ENCODE data around the gene MAPK8IP1. TPM values are rescaled to one million over a fixed set of nuclear protein-coding genes. Genes with fewer than 3 reads are reported as not detected.
A peak's percentile ranks its signal among the peaks of the same experiment; 100 is the strongest.

MAPK8IP1 gene
- total RNA-seq, 1 donor from 2014 or later, result 3.7 TPM

GRCh38 chr11:45894555-45895247 lies 9.2 kb downstream of the MAPK8IP1 start:
- Mint-ChIP-seq H3K4me3 (peak overlapping the region; percentile 10), H3K9me3 (no peaks in the 10 kb centered on the region), H3K27me3 (ENCODE audit: insufficient read depth, low read depth) (peaks cover 8% of the 10 kb centered on the region), H3K4me1 (peaks cover 29% of the 10 kb centered on the region), H3K27ac (no peak overlapping the region), H3K36me3 (no peaks in the 10 kb centered on the region)
- H4K20me1 ChIP-seq (ENCODE audit: low read depth), result peaks cover 35% of the 10 kb centered on the region
- no peaks in the 10 kb centered on the region for H3K36me3 ChIP-seq
- H3K9ac ChIP-seq, result no peak overlapping the region
- peaks cover 24% of the 10 kb centered on the region for H3F3A ChIP-seq (ENCODE audit: low read depth)
- no peak overlapping the region for H3K4me2 ChIP-seq
- H3K27ac ChIP-seq, result no peak overlapping the region
- no peaks in the 10 kb centered on the region for H3K79me2 ChIP-seq (ENCODE audit: low read depth)
- H2AFZ ChIP-seq (replicated peaks), result no peak overlapping the region
- no peaks in the 10 kb centered on the region for H3K9me3 ChIP-seq (ENCODE audit: low read depth)
- H3K27me3 ChIP-seq, result no peaks in the 10 kb centered on the region
- TF ChIP-seq EZH2phosphoT487 (IDR thresholded peaks at IDR 0.05) (no peak), EZH2 (IDR thresholded peaks at IDR 0.05) (no peak), CTCF (IDR thresholded peaks at IDR 0.05) (no peak)
- H3K4me1 ChIP-seq, result peaks cover 27% of the 10 kb centered on the region
- DNase-seq (ENCODE audit: low spot score), result no peak
- no peak overlapping the region for H3K4me3 ChIP-seq

- H3K27me3 Mint-ChIP-seq (ENCODE audit: insufficient read depth, low read depth), result peaks cover 8% of the 10 kb centered on the region
- H3K4me3 Mint-ChIP-seq, result no peak overlapping the region
- peaks cover 5% of the 10 kb centered on the region for H3K27me3 ChIP-seq
- TF ChIP-seq CTCF (IDR thresholded peaks at IDR 0.05) (no peak), EZH2phosphoT487 (IDR thresholded peaks at IDR 0.05) (no peak), EZH2 (IDR thresholded peaks at IDR 0.05) (no peak)
- H3K27ac ChIP-seq, result no peak overlapping the region
- peaks cover 29% of the 10 kb centered on the region for H3F3A ChIP-seq (ENCODE audit: low read depth)
- H3K4me1 ChIP-seq, result peaks cover 31% of the 10 kb centered on the region
- no peaks in the 10 kb centered on the region for H3K9me3 ChIP-seq (ENCODE audit: low read depth)
- peaks cover 40% of the 10 kb centered on the region for H4K20me1 ChIP-seq (ENCODE audit: low read depth)
- no peak overlapping the region for H3K27ac Mint-ChIP-seq
- H3K36me3 ChIP-seq, result no peaks in the 10 kb centered on the region
- peak overlapping the region; percentile 79 for H3K4me2 ChIP-seq
- no peaks in the 10 kb centered on the region for H3K9me3 Mint-ChIP-seq
- DNase-seq (ENCODE audit: low spot score), result no peak
- H3K9ac ChIP-seq, result no peak overlapping the region
- no peak overlapping the region for H3K4me3 ChIP-seq
- H3K4me1 Mint-ChIP-seq, result peaks cover 33% of the 10 kb centered on the region
- H3K79me2 ChIP-seq (ENCODE audit: low read depth), result no peaks in the 10 kb centered on the region
- H3K36me3 Mint-ChIP-seq, result no peaks in the 10 kb centered on the region
- no peak overlapping the region for H2AFZ ChIP-seq (replicated peaks)
These were observed 10.3 kb downstream of the MAPK8IP1 start for GRCh38 chr11:45895553-45896259.

- H3F3A ChIP-seq (ENCODE audit: low read depth), result peaks cover 30% of the 10 kb centered on the region
- peaks cover 40% of the 10 kb centered on the region for H3K4me1 Mint-ChIP-seq
- H3K27me3 Mint-ChIP-seq (ENCODE audit: insufficient read depth, low read depth), result peaks cover 8% of the 10 kb centered on the region
- DNase-seq (ENCODE audit: low spot score), result peak; percentile 84
- no peaks in the 10 kb centered on the region for H3K36me3 ChIP-seq
- H3K27ac ChIP-seq, result no peak overlapping the region
- H4K20me1 ChIP-seq (ENCODE audit: low read depth), result peaks cover 48% of the 10 kb centered on the region
- no peak overlapping the region for H3K4me3 Mint-ChIP-seq
- H3K79me2 ChIP-seq (ENCODE audit: low read depth), result no peaks in the 10 kb centered on the region
- H3K27ac Mint-ChIP-seq, result no peak overlapping the region
- H3K4me1 ChIP-seq, result peaks cover 37% of the 10 kb centered on the region
- no peak for TF ChIP-seq CTCF (IDR thresholded peaks at IDR 0.05)
- no peak for TF ChIP-seq EZH2phosphoT487 (IDR thresholded peaks at IDR 0.05)
- H3K9ac ChIP-seq, result no peak overlapping the region
- H3K9me3 Mint-ChIP-seq, result no peaks in the 10 kb centered on the region
- peaks cover 12% of the 10 kb centered on the region for H3K27me3 ChIP-seq
- no peaks in the 10 kb centered on the region for H3K36me3 Mint-ChIP-seq
- H3K4me3 ChIP-seq, result peak overlapping the region; percentile 30
- H2AFZ ChIP-seq (replicated peaks), result no peak overlapping the region
- no peaks in the 10 kb centered on the region for H3K9me3 ChIP-seq (ENCODE audit: low read depth)
- peak overlapping the region; percentile 79 for H3K4me2 ChIP-seq
These were observed 11.1 kb downstream of the MAPK8IP1 start for GRCh38 chr11:45896422-45896984.

Data from neural progenitor cell (in vitro differentiated cells).